GM12878 (cell line): ENCODE results near the gene GFOD2. TPM values are rescaled to one million over a fixed set of nuclear protein-coding genes. Genes with fewer than 3 reads are reported as not detected.

Experiments
- BACH1 ChIP-seq: fragments of 450-650 bp; IDR thresholded peaks from 2 replicates; pipeline ENCODE4 v1.6.1; 2017; ENCODE audit warnings: mild to moderate bottlenecking, borderline replicate concordance
- EED ChIP-seq: sonication (generic); IDR thresholded peaks from 2 replicates; pipeline ENCODE4 v1.6.1; 2016; ENCODE audit warnings: antibody characterized with exemption, low read depth
- HDGF ChIP-seq: fragments of 450-650 bp; IDR thresholded peaks from 2 replicates; pipeline ENCODE4 v1.6.1; 2016; ENCODE audit warnings: antibody characterized with exemption
- IRF4 ChIP-seq: IDR thresholded peaks from 2 replicates; pipeline ENCODE4 v1.6.1; 2011; ENCODE audit warnings: low read depth, low read length
- MYC ChIP-seq: IDR thresholded peaks from 2 replicates; pipeline ENCODE4 v1.6.1; 2011; ENCODE audit warnings: mild to moderate bottlenecking, low read length, moderate library complexity, inconsistent platforms; ENCODE audit not compliant: insufficient read depth, insufficient replicate concordance, insufficient read length, severe bottlenecking
- PML ChIP-seq: IDR thresholded peaks from 2 replicates; pipeline ENCODE4 v1.6.1; 2012; ENCODE audit warnings: low read length, inconsistent platforms
- POLR2AphosphoS2 ChIP-seq: IDR thresholded peaks from 2 replicates; pipeline ENCODE4 v1.6.1; 2011; ENCODE audit warnings: low read depth, mild to moderate bottlenecking, low read length, improper control_type of control experiment, moderate library complexity
- RBBP5 ChIP-seq: fragments of 200-600 bp; sonication (generic); conservative IDR thresholded peaks from 2 replicates; pipeline ENCODE4 v1.6.1; 2016
- SKIL ChIP-seq: fragments of 450-650 bp; IDR thresholded peaks from 2 replicates; pipeline ENCODE4 v1.6.1; 2017; ENCODE audit warnings: mild to moderate bottlenecking, low read depth, inconsistent platforms; ENCODE audit not compliant: poor library complexity, severe bottlenecking
- SMARCA5 ChIP-seq: fragments of 450-650 bp; IDR thresholded peaks from 2 replicates; pipeline ENCODE4 v1.6.1; 2017; ENCODE audit warnings: mild to moderate bottlenecking
- TBL1XR1 ChIP-seq: IDR thresholded peaks from 2 replicates; pipeline ENCODE4 v1.6.1; 2012; ENCODE audit warnings: low read depth, low read length, improper control_type of control experiment
- ZNF592 ChIP-seq: fragments of 450-650 bp; IDR thresholded peaks from 2 replicates; pipeline ENCODE4 v1.6.1; 2017; ENCODE audit warnings: mild to moderate bottlenecking, moderate library complexity
- ZSCAN29 ChIP-seq: fragments of 450-650 bp; IDR thresholded peaks from 2 replicates; pipeline ENCODE4 v1.6.1; 2017; ENCODE audit warnings: mild to moderate bottlenecking, moderate library complexity
- polyA plus RNA-seq, 11 experiments: library from polyadenylated mRNA; depleted of rRNA in 4 of 11; unstranded in 6 of 11; stranded (reverse) in 5 of 11; fragments of >200 nt; fragmentation: Nextera tagmentation in 4 of 11; fragmentation: Illumina TruSeq in 1 of 11; extraction: Ambion mirVana in 4 of 11; extraction: Trizol in 1 of 11; gene quantifications; 1 replicate in 1 of 11; 2 replicates in 10 of 11; pipeline versions ENCODE4 v1.2.1 to v1.2.3, GENCODE V29; 2011 to 2016; ENCODE audit warnings: inconsistent platforms in 2 of 11, missing spikeins in 2 of 11, low read depth in 1 of 11
- total RNA-seq, 4 experiments: library from RNA; depleted of rRNA in 3 of 4; stranded (reverse); fragments of >200 nt in 3 of 4; fragmentation: Illumina TruSeq in 1 of 4; extraction: Trizol in 1 of 4; gene quantifications; 2 replicates each; pipeline versions ENCODE4 v1.2.1 to v1.2.3, GENCODE V29; 2013 to 2021

GFOD2 gene
- total and polyA plus RNA-seq, 10 of the 15 experiments (the other 5 are each of a cell fraction or from before 2014, with no cell fraction given) = 2.0 to 15.9 (median 12.0) TPM

GRCh38 chr16:67719048-67719777, at the start of gene GFOD2 (continued):
- TF ChIP-seq ZNF592 = 0 out of 2 replicates have a peak, but pooled peaks have one; percentile 58
- TF ChIP-seq HDGF = peak; percentile 29; the same call in 1 of the 2 replicates
- TF ChIP-seq SMARCA5 = peak; percentile 34; the same call in 1 of the 2 replicates
- peak; percentile 8; the same call in 1 of the 2 replicates for TF ChIP-seq IRF4
- TF ChIP-seq PML = peak; percentile 86
- TF ChIP-seq SKIL = peak; percentile 65
- peak; percentile 92 for TF ChIP-seq POLR2AphosphoS2
- TF ChIP-seq TBL1XR1 = 0 out of 2 replicates have a peak, but pooled peaks have one; percentile 68
- TF ChIP-seq MYC = peak; percentile 22
- no peak for TF ChIP-seq BACH1
- TF ChIP-seq ZSCAN29 = no peak
- peak; percentile 58 for TF ChIP-seq EED
- no peak for TF ChIP-seq RBBP5
- TF ChIP-seq, all 136 proteins: peak for 48
